T-helper 2 cell treated with Interferon-gamma antibody and Interleukin-4, amounts not matched to agents 100 ng/mL and 5 ng/mL, for 36 hours (primary cell): ENCODE results near the gene GRK2. TPM values are rescaled to one million over a fixed set of nuclear protein-coding genes. Genes with fewer than 3 reads are reported as not detected.

Experiments
- intact Hi-C: fragments of 100-400 bp; cut with micrococcal nuclease; formaldehyde crosslinking; loops from one replicate; pipeline ENCODE4 v1.15.1; 2023
- total RNA-seq: library from RNA; stranded (reverse); gene quantifications from 2 replicates; pipeline ENCODE4 v1.2.3, GENCODE V29; 2022

Gene GRK2
- total RNA-seq, 1 donor from 2014 or later, result 315 TPM

GRCh38 chr11:67292671-67293070, 26.4 kb downstream of the GRK2 start:
- intact Hi-C loops, result no loop called here

GRCh38 chr11:67293090-67293489, 26.8 kb downstream of the GRK2 start:
- intact Hi-C loops, result no loop called here

- intact Hi-C loops, result no loop called here
Observed at GRCh38 chr11:67295846-67296245, 29.6 kb downstream of the GRK2 start.

DNA sequence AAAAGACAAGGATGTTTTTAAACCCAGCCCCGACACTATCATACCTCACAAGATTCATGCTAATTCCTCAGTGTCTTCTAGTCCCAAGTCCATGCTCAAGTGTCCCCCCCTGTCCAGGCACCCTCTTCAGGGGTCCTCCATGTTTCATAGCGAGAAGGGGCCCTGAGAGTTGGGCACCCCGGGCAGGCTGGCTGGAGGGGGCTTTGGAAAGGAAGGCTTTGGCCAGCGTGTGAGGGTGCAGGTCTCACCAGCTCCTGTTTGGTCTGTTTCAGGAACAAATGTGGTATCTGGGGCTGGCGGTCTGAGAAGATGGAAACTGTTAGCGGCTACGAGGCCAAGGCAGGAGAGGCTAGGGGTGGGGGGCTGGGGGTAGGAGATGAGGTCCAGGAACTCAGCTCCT, 32.5 kb downstream of the GRK2 start:
- intact Hi-C loops, result no loop called here

DNA sequence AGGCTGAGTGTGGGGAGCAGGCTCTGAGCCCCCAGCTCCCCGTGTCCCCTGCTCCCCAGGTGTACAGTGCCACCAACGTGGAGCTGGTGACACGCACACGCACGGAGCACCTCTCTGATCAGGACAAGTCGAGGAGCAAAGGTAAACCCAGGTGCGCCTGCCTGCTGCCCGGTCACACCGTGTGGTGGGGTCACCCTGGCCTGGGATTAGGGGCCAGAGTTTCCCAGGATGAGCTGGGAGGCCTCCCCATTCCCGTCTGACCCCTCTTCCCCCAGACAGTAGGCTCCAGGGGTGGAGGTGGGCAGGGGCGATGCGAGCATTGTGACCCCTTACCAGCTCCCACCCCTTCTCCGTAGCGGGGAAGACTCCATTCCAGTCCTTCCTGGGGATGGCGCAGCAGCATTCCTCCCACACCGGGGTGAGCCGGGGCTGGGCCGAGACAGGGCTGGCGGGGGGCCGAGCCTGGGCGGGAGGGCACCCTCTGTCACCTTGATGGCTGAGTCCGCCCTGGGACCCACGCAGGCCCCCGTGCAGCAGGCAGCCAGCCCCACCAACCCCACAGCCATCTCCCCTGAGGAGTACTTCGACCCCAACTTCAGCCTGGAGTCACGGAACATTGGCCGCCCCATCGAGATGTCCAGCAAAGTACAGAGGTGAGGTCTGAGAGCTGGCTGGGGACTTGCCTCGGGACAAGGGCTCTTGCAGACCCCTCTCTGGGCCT, 33.4 kb downstream of the GRK2 start:
- intact Hi-C loops, result no loop called here

- intact Hi-C loops, result no loop called here
Observed at GRCh38 chr11:67300256-67300755, 34.0 kb downstream of the GRK2 start.

DNA sequence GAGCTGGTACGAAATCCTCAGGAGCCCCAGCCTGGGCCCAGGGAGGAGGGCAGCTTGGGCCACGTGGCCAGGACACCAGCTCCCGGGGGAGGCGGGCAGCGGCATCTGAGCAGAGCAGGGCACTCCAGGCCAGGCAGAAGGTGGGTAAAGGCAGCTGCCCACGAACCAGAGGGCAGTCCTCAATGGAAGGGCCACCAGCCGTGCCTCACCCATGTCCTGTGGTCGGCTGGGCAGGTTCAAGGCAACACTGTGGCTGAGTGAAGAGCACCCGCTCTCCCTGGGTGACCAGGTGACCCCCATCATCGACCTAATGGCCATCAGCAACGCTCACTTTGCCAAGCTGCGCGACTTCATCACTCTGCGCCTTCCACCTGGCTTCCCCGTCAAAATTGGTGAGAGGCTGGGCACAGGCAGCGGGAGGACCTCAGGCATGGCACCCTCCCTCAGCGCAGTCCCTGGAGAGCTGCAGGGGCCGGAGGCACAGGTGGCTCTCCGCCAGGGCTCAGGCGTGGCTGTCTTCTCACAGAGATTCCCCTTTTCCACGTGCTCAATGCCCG, 34.6 kb downstream of the GRK2 start:
- intact Hi-C loops, result no loop called here

GRCh38 chr11:67301313-67301921, 35.1 kb downstream of the GRK2 start:
- intact Hi-C loops, result no loop called here

DNA sequence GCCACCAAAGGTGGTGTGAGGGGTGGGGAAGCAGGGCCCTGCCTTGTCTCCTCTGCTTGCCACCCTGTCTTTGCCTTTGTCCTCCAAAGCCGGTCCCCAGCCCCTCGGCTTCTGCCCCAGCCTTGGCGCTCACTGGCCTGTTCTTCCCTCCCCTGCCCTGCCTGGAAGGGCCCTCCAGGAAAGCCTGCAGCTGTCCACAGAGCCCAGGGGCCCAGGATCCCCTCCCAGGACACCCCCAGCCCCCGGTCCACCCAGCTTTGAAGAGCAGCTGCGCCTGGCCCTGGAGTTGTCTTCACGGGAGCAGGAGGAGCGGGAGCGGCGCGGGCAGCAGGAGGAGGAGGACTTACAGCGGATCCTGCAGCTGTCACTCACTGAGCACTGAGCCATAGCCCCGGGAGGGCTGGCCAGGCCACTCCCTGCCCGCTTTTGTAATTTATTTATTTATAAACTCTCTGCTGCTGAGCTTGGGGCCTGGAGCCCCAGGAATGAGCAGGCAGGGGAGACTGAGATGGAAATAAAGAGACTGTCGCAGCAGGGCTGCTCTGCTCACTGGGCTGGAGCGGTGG, 35.8 kb downstream of the GRK2 start:
- intact Hi-C loops, result loop anchor here (2.0 kb wide), 1 partner anchor 15 kb away; no protein-coding TSS in a partner anchor

- intact Hi-C loops, result loop anchor here (1.0 to 2.0 kb wide), 2 partner anchors 14 to 36 kb away; partner anchors contain the start of gene GRK2
Observed at GRCh38 chr11:67302571-67303131, 36.4 kb downstream of the GRK2 start.

GRCh38 chr11:67303132-67303834, 37.0 kb downstream of the GRK2 start, which contains the start of gene SSH3:
Gene SSH3, plus strand, starts transcription at chr11:67303530. Its CDS starts 96 bp downstream, at chr11:67303626.
- intact Hi-C loops, result loop anchor here (1.0 to 2.0 kb wide), 2 partner anchors 14 to 37 kb away; partner anchors contain the start of gene GRK2

DNA sequence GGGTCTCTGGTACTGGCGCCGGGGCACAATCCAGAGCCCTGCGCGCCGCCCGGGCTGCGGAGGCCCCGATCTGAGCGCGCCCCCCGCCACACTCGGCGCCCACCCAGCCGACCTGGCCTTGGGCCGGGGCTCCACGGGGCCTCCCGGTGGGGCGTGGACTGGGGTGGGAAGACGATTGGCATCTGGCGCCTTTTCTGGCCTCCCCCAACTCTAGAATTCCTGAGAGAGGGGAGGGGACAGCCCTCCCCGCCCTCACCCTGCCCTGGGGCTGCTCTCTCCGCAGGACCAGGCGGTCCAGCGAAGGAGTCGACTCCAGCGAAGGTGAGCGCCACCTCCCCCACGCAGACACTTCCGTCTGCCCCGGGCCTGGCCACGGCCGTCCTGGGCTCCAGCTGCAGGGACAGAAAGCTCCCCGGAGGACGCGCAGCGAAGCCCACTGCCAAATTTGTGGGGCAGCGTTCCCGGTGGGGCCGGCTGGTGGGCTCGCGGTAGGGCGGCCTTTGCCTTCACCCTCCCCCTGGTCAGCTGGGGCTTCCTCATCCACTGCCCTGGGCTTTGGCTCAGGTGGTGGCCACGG, 37.6 kb downstream of the GRK2 start:
- intact Hi-C loops, result loop anchor here (1.0 to 2.0 kb wide), 2 partner anchors 13 to 38 kb away; partner anchors contain the start of gene GRK2

DNA sequence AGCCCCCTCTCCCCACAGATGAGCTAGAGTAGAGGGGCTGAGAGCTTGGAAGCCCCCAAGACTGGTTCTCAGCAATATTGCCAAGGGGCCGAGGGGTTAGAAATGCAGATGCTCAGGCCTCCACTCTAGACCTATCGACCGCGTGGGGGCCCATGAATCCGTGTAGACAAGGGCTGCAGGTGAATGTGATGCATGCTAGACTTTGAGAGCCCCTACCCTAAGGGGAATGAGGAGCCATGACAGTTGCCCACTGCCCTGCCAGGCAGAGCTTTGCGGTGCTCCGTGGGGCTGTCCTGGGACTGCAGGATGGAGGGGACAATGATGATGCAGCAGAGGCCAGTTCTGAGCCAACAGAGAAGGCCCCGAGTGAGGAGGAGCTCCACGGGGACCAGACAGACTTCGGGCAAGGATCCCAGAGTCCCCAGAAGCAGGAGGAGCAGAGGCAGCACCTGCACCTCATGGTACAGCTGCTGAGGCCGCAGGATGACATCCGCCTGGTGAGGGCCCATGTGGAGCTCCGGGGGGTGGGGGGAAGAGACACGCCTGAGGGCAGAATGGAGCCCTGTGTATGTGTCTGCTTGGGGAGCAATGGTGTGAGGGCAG, 38.3 kb downstream of the GRK2 start:
- intact Hi-C loops, result no loop called here

DNA sequence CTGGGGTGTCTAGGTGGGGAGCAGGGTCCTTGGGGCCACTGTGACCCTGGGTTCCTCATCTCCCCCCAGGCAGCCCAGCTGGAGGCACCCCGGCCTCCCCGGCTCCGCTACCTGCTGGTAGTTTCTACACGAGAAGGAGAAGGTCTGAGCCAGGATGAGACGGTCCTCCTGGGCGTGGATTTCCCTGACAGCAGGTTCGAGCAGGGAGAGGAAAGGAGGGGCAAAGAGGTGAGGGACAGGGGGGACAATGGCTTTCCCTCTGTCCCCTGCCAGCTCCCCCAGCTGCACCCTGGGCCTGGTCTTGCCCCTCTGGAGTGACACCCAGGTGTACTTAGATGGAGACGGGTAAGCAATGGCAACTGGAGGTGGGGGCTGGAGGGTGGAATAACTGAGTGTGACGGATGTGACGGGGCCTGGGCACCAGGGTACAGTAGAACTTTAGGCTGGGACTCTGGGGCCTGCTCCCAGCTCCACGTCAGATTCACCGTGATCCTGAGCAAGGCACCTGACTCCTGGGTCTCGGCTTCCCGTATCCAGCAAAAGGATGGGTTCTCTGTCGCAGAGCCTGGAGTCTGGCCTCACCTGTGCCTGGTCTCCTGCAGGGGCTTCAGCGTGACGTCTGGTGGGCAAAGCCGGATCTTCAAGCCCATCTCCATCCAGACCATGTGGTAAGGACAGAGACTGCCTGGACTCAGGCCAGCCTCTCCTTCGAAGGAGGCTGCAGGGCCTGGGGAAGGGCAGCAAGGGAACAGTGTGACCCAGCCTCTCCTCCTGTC, 40.7 kb downstream of the GRK2 start:
- intact Hi-C loops, result no loop called here

DNA sequence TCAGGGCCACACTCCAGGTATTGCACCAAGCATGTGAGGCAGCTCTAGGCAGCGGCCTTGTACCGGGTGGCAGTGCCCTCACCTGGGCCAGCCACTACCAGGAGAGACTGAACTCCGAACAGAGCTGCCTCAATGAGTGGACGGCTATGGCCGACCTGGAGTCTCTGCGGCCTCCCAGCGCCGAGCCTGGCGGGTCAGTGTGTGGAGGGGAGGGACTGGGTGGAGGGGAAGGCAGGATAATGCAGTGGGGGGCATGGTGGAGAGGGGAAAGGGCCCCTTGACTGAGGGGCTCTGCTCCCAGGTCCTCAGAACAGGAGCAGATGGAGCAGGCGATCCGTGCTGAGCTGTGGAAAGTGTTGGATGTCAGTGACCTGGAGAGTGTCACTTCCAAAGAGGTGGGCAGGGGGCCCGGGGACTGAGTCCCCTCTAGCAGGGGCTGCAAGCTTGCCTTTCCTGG, 41.3 kb downstream of the GRK2 start:
- intact Hi-C loops, result no loop called here

- intact Hi-C loops, result no loop called here
Observed at GRCh38 chr11:67308031-67308866, 42.0 kb downstream of the GRK2 start.

- intact Hi-C loops, result no loop called here
Observed at GRCh38 chr11:67309166-67309565, 42.9 kb downstream of the GRK2 start.

- intact Hi-C loops, result loop anchor here (10.0 kb wide), 1 partner anchor 225 kb away; no protein-coding TSS in a partner anchor
Observed at GRCh38 chr11:67309661-67310061, 43.4 kb downstream of the GRK2 start.
